COLO668 (cell line): ENCODE measurements around the gene MYO1A.
A peak's percentile ranks its signal among the peaks of the same experiment; 100 is the strongest.
"Not testable (repeated sequence)": the region's sequence is repeated elsewhere in the genome, so short reads cannot be mapped to it uniquely, and the experiment has no call there.

Experiments used
- DNase-seq: peaks from one replicate; lab custom pipeline; 2025; ENCODE audit not compliant: unreplicated experiment; lab: John Stamatoyannopoulos, UW

MYO1A gene

GRCh38 chr12:57048423-57049118 is 1.4 kb downstream of the MYO1A start:
- no peak for DNase-seq

DNA sequence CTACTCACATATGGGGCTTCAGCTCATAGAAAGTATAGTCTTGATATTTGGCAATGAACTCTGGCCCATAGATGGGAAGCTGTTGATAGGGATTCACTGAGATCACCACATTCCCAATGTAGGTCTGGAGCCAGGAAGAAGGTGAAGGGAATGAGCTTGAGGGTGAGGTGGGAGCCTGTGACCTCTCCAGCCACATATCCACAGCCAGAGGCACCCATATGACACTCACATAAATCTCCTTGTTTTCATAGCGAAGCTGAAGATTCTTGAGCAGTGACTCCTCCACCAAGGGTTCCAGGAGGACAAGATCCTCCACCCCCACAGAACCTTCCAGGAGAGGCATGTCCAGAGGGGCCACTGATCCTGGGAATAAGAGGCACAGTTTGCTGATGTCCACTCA is 1.9 kb downstream of the MYO1A start:
- no peak for DNase-seq

- no peak for DNase-seq
Measured at GRCh38 chr12:57046947-57047890, 2.7 kb downstream of the MYO1A start.

DNA sequence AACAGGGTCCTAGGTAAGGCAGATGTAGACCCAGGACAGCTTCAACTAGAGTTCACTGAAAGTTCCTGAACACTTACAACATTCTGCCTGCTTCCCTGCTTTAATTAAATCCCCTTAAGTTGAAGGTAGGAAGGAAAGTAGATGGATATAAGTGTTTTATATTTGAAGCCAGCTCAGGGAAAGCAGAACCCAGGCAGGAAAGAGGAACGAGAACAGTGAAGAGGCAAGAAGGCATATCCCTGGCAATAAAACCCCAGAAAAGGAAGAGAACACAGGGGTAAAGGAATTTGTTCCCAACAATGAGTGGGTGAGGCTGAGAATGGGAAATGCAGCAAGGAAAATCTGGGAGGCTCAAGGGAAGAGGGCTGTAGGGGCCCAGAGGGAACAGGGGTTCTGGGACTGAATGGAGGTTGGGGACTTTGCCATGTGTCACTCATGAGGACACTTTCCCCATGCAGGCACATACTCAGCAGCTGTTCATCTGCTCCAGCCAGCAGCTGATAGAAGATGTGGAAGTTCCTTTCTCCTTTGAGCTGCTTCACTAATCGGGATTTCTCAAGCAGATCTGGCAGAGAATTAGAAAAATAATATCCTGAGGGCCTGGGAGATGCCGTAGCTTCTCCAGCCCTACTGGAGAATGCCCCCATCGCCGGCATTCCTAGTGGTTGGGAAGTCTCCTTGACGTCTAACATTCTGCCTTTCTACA is 3.7 kb downstream of the MYO1A start:
- DNase-seq = no peak

DNA sequence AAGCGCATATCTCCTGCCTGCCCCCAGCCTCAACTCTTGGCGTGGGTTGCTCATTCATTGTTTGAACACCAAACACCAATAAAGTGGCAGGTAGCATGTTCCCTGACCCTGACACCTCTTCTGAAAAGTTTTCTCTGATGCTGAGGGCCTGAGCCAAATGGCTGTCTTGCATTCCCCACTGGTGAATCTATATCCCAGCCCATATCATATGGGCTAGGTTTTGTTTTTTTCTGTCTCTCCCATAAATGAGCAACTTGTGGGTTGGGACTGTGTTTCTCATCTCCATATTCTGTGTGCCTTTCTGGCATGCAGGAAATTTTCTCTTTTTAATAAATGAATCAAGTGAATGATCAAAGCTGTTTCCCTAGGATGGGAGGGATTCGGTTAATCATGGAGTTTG is 5.0 kb downstream of the MYO1A start:
- DNase-seq = no peak

DNA sequence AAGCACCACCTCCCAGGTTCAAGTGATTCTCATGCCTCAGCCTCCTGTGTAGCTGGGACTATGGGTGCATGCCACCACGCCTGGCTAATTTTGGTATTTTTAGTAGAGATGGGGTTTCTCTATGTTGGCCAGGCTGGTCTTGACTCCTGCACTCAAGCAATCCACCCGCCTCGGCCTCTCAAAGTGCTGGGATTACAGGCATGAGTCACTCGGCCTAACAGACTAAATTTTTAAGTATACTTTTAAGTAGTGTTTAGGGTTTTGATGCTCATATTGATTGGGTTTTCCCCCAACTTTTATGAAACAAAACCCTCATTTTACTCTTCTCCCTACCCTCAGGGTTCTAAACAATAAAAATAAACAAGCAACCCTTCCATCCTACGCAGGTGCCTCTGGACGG is 5.5 kb downstream of the MYO1A start:
- DNase-seq = no peak

DNA sequence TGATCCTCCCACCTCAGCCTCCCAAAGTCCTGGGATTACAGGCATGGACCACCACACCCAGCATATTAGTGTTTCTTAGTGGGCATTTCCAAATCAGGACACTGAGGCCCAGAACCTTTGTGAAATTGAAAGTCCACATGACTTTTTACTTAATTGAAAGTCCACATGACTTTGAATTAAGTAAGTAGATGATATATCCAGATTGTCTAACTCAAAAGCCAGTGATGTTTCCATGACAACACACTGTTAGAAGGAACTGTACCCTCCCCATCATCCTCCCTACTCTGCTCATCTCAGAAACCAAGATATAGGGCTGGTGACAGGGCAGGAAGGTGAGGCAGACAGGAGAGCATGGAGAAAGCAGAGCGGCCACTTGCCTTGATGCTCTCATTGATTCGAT is 7.2 kb downstream of the MYO1A start:
- DNase-seq = no peak

DNA sequence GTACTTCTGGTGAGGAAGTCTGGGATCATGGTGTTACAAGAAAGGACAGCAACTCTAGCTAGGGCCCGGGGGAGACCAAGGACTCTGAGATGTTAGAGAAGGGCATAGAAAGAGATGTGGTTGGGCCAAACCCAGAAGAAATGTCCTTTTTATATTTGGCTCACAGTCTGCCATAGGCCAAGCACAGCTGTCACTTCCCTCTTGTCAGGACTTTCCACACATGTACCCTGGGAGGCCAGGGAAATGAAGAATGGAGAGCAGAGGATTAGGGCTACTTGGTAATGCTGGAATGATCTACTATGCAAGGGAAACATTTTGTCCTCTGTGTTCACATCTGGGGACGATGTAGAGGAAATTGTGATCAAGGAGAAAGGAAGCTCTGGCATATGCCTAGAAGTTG is 9.2 kb downstream of the MYO1A start:
- no peak for DNase-seq

DNA sequence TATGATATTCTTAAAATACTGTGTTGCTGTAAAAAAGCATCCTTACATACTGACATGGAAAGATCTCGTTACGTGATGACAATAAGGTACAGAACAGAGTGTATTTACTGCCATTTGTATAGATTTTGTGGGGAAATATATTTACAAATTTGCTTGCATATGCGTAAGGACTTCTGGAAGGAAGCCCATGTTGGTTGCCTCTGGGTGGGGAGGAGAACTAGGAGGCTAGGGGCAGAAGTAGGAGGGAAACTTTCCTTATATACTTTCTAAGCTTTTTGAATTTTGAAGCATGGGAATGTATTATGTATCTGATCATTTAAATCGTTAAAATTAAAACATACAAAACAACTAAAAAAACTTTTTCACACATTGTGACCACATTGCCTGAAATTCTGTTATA is 9.7 kb downstream of the MYO1A start:
- no peak for DNase-seq

DNA sequence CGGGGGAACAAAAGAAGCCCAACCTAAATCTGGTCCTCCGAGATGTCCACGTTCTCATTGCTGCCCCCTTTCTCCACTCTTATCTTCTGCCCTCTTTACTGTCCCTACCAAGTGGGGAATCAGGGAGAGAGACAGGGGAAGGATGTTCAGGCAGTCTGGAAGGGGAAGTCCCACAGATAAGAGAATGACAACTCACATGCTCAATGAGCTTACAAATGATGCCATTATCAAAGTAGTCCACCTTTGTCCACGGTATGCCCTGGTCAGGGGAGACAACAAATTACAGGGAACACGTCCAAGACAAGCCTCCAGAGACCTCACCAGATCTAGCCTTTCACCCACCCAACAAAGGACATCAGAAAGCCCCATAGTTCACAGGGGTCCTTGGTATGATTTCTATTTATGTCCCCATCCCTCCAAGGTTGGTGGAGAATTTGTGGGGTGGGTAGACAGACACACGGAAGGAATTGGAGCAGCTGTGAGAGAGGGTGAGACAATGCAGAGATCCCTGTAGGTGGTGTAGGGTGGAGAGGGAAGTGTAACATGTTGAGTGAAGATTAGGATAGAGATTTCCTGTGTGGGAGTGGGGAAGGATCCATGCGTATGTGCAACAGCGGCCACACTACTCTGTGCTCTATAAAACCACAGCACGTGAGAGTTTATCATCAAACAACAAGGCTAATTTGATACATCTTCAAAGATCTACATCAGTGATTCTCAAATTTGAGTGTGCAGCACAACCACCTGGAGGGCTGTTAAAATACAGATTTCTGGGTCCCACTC is 10.7 kb downstream of the MYO1A start:
- DNase-seq = no peak

GRCh38 chr12:57037264-57037663 is 12.7 kb downstream of the MYO1A start:
- no peak for DNase-seq

GRCh38 chr12:57033431-57033830 is 16.5 kb downstream of the MYO1A start:
- no peak for DNase-seq

GRCh38 chr12:57031789-57032188 is 18.1 kb downstream of the MYO1A start:
- DNase-seq = no peak

DNA sequence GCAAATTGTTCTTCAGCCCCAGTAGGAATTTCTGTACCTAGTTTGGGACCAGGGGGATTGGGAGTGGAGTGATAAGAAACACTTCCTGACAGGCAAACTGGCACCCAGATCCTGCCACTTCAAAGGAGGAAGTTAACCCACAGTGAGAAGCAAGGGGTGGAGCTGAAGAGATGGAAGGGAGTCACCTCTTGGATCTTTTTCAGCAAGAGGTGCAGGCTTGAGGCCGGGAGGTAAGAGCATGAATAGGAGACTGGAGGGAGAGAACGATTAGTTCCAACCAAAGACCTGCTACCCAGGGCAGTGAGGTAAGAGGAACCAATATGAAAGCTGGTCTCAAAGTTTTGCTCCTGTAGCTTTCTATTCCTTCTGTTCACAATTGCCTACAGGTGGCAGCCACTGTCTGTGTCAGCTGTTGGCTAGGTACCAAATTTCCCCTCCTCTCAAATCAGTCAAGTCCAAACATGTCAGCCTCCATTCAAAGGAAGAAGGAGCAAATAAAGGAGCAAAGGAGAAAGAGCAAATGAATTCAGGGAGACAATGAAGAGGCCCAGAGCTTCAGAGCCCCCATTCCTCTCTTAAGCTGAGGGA is 18.7 kb downstream of the MYO1A start:
- peak; percentile 3 for DNase-seq

- no peak for DNase-seq
Measured at GRCh38 chr12:57029457-57029856, 20.5 kb downstream of the MYO1A start.

DNA sequence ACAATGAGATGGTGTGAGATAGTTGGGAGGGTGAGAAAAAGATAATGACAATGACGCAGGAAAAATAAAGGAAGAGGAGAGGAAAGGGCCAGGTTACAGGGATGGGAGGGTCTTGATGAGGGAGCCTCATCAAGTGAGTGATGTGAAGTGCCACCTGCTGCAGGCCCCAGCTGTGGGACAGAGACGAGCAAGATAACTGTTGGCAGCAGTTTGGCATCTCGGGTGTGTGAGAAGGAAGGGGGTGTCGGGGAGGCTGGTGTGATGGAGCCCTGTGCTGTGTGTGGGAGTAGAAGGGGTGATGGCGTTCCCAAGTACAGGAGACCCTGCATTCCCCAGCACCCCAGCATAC is 22.1 kb downstream of the MYO1A start:
- DNase-seq = no peak

DNA sequence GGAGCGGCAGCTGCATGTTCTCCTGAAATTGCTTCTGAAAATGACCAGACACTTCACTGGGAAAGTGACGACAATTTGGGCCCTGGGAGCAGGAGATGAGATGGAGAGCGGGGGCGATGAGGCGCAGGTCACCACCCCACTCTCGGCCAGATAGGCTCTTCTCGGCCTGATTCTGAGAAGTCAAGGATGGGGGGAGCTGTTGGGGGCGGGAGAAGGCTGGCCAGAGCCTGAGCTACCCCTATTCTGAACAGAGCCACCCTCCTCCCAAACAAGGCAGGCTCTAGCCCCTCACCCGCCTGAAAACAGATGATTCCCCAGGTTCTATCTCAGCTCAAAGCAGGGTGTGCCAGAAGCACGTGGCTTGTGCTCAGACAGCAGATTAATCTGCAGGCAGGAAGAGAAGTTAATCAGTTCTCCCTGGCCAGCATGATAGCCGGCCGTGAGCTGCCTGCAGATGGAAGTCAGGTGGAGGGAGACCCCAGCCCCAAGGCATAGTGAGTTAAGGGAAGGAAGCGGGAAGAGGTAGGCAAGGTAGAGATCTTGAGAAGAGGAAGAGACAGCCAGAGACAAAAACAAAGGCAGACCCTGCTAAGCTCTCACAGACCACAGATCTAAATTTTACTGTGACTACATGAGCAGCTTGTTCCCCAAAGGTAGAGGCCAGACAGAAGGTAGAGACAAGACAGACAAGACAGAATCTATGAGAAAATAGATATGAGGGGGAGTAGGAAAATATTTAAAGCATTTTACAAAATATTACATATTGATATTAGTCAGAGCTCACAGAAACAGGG is 22.7 kb downstream of the MYO1A start:
- DNase-seq = no peak

- DNase-seq = no peak
Measured at GRCh38 chr12:57025196-57025595, 24.7 kb downstream of the MYO1A start.

DNA sequence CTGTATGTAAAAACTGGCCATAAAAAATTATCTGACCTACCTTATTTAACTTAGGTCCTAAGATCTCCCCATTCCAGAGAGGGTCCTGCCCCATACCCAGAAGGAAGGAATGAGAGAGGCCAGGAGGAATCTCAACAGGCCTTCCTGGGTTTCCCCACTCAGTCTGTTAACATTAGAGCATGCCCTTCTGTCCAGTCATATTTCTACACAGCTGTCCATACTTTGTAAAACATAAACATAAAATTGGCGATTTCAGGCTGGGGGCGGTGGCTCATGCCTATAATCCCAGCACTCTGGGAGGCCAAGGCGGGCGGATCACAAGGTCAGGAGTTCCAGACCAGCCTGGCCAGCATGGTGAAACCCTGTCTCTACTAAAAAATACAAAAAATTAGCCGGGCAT is 27.6 kb downstream of the MYO1A start:
- DNase-seq = not testable (repeated sequence)
